Endometrial microvascular endothelial cells (primary cell): Measurements from ENCODE around the gene TAS2R46. TPM values are rescaled to one million over a fixed set of nuclear protein-coding genes. Genes with fewer than 3 reads are reported as not detected.
"Not testable (repeated sequence)": the region's sequence is repeated elsewhere in the genome, so short reads cannot be mapped to it uniquely, and the experiment has no call there.

ENCODE experiments used
- in situ Hi-C: cut with HindIII; loops from 2 replicates; pipeline ENCODE4 v1.10.0; 2017; ENCODE audit warnings: low sequenced_read_pairs, low pct_unique_long_range_greater_than_20kb; ENCODE audit errors: inconsistent ontology term
- total RNA-seq: library from RNA; depleted of rRNA; stranded (reverse); fragments of >200 nt; gene quantifications from one replicate; pipeline ENCODE4 v1.2.3, GENCODE V29; 2015; ENCODE audit errors: inconsistent ontology term

TAS2R46 gene
- total RNA-seq = 0.46 TPM

- in situ Hi-C loops = not testable (repeated sequence)
These were observed at the start of gene TAS2R46 for GRCh38 chr12:11062194-11062593. Gene TAS2R46 (minus strand): TSS chr12:11062294. CDS start chr12:11062294, 0 bp downstream.

- in situ Hi-C loops = not testable (repeated sequence)
These were observed 49.1 kb upstream of the TAS2R46 start for GRCh38 chr12:11111213-11111612.

GRCh38 chr12:11108862-11109261 is 46.8 kb upstream of the TAS2R46 start:
- in situ Hi-C loops = no loop called here

GRCh38 chr12:11107719-11108118 is 45.6 kb upstream of the TAS2R46 start:
- in situ Hi-C loops = no loop called here

GRCh38 chr12:11106288-11106687 is 44.2 kb upstream of the TAS2R46 start:
- in situ Hi-C loops = no loop called here

- in situ Hi-C loops = no loop called here
These were observed 43.5 kb upstream of the TAS2R46 start for GRCh38 chr12:11105546-11105945.

- in situ Hi-C loops = not testable (repeated sequence)
These were observed 32.8 kb upstream of the TAS2R46 start for GRCh38 chr12:11094910-11095309.

- in situ Hi-C loops = no loop called here
These were observed 30.0 kb upstream of the TAS2R46 start, which contains the start of gene TAS2R43 for GRCh38 chr12:11092128-11092527. Gene TAS2R43 (minus strand): TSS chr12:11092313. CDS start chr12:11092229, 84 bp downstream.

- in situ Hi-C loops = no loop called here
These were observed 27.2 kb upstream of the TAS2R46 start for GRCh38 chr12:11089246-11089645.

- in situ Hi-C loops = no loop called here
These were observed 23.3 kb upstream of the TAS2R46 start for GRCh38 chr12:11085419-11085818.

- in situ Hi-C loops = no loop called here
These were observed 19.9 kb upstream of the TAS2R46 start for GRCh38 chr12:11081987-11082386.

- in situ Hi-C loops = loop anchor here (10.0 kb wide), 1 partner anchor 63 kb away; no protein-coding TSS in a partner anchor
These were observed 16.2 kb upstream of the TAS2R46 start for GRCh38 chr12:11078246-11078645.

- in situ Hi-C loops = loop anchor here (10.0 kb wide), 1 partner anchor 61 kb away; no protein-coding TSS in a partner anchor
These were observed 13.5 kb upstream of the TAS2R46 start for GRCh38 chr12:11075642-11076041.

- in situ Hi-C loops = loop anchor here (10.0 kb wide), 1 partner anchor 57 kb away; no protein-coding TSS in a partner anchor
These were observed 9.3 kb upstream of the TAS2R46 start for GRCh38 chr12:11071414-11071813.

GRCh38 chr12:11070999-11071398 is 8.9 kb upstream of the TAS2R46 start:
- in situ Hi-C loops = loop anchor here (10.0 kb wide), 1 partner anchor 56 kb away; no protein-coding TSS in a partner anchor

GRCh38 chr12:11069854-11070365 is 7.8 kb upstream of the TAS2R46 start:
- in situ Hi-C loops = loop anchor here (10.0 kb wide), 1 partner anchor 55 kb away; no protein-coding TSS in a partner anchor

GRCh38 chr12:11067514-11067913 is 5.4 kb upstream of the TAS2R46 start:
- in situ Hi-C loops = no loop called here

GRCh38 chr12:11059784-11060183 is 2.3 kb downstream of the TAS2R46 start:
- in situ Hi-C loops = no loop called here

- in situ Hi-C loops = no loop called here
These were observed 3.1 kb downstream of the TAS2R46 start for GRCh38 chr12:11059041-11059440.

GRCh38 chr12:11055306-11055705 is 6.8 kb downstream of the TAS2R46 start:
- in situ Hi-C loops = no loop called here
